Measurements from ENCODE around the gene DCST2.
A peak's percentile ranks its signal among the peaks of the same experiment; 100 is the strongest.

DCST2 gene

DNA sequence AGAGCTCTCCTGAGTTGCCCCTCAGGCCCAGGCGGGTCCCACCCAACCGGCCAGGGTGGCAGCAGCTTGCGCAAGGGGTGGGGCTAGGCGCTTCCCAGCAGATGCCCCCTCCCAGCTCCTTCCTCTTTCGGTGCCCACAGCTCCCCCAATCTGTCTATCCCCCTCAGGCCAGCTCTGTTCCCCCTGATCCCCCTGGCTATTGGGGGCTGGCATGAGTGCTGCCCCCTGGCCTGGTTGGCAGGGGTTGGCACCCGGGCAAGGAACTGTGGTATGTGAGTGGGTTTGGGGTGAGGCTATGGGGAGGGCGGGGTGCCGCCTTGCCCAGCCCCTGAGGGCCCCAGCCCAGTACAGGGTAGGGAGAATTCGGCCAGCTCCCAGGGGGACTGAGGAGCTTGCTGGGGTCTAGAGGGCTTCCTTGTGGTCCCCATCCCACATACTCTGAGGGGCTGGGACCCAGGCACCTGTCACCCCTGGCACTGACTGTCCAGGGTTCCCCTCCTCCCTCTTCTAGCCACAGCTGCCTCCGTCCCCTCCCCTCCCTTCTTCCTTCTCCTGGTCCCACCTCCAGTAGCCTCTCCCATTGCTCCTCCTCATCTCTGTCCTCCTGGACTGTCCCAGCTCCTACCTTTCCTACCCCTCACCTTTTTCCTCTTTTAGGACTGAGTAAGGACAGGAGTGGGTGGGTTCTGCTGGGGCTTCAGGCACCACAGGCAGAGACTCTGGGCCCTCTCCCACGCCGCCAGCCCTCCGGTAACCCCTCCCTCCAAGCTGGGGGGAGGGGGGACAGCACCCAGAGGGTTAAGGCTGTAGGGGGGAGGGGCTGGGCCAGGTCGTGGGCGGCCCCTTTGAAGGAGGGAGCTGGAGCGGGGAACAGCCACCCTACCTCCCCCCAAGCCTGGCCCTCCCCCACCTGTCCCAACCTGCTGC is 25.3 kb downstream of the DCST2 start:
- DNase-seq = no peak

DNA sequence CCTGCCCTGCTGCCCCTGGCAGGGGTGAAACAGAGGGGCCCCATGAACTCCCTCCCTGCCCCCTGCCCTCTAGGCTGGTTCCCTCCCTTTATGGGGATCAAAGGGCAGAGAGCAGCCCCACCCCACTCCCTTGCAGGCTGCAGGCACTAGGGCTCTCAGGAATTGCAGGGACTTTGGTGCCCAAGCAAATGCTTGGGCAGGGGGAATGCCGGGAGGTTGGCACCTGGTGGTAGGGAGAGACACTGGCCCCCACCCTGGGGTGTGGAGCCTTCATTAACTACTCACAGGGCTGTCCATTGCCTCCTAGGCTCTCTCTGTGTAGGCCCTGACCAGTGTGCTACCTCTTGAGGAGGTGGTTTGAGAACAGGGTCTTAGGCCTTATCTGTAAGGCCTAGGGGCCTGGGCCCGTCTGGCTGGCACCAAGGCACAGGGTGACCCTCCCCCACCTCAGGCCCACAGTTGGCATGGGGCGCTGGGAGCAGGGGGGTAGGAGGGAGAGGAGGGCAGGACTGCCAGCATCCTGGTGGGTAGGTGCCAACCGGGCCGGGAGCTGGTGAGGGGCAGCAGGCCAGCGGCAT is 26.2 kb downstream of the DCST2 start:
- DNase-seq = no peak

DNA sequence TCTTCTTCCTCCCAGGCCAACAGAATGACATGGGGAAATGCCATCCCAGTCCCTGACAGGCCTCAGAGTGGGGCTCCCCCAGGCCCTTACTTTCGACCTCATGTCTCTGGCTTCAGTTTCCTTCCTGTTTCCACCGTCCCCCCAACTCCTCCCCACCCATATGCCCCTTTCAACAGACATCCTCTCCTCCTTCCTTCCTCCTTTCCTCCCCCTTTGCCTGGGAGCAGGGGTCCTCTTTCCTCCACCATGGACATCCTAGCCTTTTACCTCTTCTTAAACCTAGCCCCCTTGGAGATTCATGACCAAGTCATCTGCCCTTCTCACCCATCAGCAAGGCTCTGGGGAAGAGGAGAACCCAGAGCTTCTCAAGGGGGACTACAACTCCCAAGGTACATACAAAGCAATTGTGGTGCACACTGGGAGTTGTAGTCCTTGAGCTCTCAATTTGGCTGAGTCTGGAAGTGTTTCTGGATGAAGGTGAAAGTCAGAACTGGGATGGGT is 26.9 kb downstream of the DCST2 start:
- DNase-seq = no peak

DNA sequence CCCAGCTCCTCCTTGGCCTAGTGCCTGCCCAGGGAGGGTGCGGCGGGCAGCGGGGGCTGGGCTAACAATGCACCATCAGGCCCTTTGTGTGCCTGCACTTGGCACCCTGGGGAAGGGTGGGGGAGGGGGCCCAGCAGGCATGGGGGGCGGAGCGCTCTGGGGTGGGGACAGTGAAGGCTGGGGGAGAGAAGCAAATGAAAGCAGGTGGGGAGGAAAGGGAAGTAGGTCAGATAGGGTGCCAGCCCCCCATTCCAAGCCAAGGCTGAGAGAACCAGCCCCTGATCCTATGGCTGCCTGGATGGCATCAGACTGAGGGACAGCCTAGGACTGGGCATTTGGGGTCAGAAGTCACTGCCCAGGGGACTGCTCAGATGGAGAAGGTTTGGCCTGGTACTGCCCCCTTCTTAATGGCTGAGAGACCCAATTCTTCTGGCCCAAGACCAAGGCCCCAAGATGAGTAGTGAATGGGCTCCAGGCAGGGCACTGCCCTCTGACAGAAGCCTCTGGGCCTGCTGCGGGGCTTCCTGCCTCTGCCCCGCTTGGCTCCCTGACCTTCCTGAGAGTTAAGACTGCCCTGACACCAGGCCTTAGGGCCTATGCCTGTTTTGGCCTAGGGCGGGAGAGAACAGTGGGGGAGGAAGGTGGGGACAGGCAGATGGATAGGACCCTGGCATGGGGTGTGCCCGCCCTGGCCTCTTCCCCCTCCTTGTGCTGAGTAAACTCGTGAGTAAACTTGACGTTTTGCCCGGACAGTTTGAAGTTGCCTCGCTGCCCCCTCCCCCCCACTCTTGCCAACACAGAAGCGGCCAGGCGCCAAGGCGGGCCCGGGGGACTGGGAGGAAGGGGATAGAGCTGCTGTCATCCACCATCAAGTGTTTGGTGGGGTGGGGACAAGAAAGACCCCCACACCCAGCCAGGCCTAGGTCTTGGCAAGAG is 28.2 kb downstream of the DCST2 start:
- no peak for DNase-seq

DNA sequence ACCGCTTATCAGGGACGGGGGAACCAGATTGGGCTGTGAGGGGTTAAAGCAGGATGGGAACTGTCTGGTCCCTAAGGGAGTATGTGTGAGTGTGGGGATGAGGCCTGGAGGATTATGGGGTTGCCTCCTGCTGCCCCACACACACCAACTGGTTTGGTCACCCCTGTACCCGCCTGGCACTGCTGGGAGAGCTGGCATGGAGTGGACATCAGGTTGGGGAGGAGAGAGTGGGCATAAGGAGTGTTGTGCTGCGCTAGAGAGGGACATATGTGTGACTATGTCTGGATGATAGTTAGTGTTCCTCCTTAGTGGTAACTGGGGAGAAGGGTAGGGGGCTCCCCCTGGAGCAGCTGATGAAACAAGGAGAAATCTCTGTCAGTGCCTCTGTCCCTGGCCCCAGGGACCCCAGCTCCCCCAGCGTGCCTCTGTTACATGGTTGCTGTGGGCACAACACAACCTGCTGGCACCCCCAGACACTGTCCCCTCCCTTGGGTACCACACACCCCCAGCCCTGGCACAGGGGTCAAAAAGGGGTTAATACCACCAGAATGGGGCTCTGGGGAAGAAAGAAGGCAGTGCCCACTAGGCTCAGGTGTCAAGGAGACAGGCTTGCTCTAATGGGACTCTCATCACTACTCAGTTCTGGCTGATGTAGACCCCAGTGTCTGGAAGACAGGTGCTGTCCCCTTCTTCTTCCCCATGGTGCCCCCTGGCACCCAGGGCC is 29.1 kb downstream of the DCST2 start:
- no peak for DNase-seq

DNA sequence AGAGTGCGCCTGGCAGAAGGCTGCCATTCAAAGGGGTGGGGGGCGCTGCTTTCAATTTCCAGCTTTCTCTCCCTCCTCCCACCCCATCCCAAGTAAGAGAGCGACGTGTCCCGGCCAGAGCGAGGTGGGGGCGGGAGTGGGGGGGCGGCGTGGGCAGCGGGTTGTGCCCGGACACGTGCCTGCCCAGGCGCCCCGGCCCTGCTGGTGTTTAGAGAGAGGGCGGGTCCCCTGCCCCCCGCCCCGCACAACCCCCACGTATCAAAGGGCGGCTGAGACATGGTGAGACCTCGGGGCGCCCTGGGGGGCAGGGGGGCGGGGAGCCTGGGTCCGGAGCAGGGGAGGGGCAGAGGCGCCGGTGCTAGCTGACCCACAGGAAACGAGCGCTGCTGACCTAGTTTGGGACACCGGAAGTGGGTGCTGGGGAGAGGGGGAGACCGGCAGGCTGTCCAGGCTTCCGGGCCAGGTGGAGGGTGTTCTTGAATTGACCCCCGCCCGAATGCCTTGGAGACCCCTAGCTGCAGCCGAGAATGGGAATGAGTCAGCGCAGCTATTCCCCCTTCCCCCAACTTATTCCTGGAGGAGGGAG is 29.7 kb downstream of the DCST2 start:
- no peak for DNase-seq

DNA sequence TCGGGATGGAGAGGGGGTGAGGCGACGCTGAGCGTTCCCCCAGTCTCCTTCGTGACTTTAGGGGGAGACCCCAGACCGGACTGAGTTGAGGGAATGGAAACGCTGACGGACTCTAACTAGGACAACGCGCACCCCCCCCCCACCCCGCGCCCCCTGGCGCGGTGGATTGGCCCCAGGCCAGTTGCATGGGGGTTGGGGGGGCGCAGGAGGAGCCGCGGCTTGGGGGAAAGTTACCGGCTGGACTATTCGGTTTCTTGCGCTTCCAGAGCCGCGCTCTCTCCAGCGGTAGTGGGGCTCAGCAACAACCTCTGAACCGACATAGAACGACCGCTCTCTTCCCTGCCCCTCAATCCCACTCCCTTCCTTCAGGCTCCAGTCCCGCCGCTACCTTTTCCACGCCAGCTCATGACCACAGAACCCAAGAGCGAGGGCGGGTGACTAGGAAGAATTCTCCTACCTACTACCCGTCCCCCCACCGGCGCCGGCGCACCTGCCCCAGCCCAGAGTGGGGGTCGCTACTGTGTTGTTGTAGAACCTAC is 30.3 kb downstream of the DCST2 start:
- DNase-seq = no peak

DNA sequence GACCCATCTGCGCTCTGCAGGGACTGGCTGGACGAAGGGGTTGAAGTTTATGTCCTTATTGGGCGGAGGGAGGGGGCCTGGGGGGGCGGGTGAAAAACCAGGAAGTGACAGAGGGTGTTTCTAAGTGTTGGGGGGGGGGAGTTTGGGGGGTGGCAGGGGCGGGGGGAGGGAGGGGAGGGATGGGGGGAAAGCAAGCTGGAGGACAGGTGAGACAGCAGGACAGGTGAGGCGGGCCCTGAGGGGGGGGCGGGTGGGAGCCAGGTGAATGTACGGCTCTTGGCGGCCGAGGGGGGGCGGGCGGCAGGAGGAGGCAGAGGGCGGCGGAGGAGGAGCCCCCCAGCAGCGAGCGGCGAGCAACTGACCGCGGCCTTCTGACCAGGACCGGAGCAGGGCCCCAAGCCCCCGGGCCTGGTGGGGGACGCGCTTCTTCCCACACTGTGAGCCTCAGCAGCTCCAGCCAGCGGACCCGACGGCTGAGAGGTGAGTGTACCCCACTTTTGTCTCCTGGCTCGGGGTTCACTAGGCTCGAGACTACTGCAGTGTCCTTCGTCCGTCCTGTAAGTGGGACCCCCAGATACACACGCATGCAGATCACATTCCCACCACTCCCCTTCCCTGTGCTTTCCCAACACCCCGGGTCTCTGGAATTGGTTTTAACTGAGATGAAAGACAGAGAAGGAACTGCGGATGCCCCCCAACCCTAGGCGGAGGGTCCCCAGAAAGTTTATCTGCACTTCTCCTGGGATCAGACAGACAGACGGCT is 30.9 kb downstream of the DCST2 start, which contains the start of gene ZBTB7B:
Gene ZBTB7B, plus strand, starts transcription at position 339 of the 763 bp plus-strand sequence. CDS start 11,859 bp downstream, outside the sequence.
- no peak for DNase-seq

DNA sequence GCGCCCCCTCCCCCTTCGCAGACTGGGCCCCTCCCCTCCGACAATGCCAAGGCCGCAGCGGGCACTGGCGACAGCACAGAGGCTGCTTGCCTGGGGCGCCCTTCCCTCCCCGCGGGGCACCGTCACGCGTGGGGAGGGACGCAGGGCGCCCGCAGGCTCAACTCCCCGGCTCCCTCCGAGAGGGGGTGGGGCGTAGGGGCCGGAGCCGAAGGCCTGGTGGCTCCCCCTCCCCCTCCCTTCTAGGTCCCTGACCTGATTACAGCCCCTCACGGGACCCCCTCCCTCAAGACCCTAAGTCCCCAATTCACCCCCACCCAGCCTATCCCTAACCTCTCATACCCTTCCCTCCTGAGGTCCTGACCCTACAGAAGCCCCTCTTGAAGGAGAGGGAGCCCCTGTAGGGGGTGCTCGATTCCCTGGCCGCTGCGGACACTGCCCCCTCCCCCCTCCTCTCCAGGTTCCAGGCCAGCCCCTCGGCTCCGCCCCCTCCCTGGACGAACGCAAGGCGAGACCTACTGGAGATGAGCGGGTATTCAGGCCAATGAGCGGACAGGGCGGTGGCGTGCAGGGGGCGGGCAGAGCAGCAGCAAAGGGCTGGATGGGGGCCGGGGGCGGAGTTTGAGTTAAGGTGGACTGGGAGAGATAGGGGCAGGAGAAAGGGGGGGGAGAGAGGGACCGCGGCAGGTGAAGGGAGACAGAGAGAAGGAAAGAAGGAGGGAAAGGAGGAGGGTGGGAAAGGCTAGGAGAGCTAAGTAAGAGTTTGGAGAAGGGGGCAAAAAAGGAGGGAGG is 31.7 kb downstream of the DCST2 start:
- peak; percentile 99 for DNase-seq

DNA sequence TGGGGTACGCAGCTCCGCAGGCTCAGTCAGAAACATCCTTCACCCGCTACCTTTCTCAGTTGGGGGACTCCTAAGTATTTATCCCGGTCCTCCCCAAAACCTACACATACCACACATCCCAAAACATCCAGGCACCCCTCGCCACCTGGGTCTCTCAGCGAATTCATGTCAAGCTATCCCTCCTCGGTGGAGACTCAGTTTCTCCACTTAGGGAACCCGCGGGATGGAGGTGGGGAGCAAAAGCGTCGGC is 32.2 kb downstream of the DCST2 start:
- no peak for DNase-seq

DNA sequence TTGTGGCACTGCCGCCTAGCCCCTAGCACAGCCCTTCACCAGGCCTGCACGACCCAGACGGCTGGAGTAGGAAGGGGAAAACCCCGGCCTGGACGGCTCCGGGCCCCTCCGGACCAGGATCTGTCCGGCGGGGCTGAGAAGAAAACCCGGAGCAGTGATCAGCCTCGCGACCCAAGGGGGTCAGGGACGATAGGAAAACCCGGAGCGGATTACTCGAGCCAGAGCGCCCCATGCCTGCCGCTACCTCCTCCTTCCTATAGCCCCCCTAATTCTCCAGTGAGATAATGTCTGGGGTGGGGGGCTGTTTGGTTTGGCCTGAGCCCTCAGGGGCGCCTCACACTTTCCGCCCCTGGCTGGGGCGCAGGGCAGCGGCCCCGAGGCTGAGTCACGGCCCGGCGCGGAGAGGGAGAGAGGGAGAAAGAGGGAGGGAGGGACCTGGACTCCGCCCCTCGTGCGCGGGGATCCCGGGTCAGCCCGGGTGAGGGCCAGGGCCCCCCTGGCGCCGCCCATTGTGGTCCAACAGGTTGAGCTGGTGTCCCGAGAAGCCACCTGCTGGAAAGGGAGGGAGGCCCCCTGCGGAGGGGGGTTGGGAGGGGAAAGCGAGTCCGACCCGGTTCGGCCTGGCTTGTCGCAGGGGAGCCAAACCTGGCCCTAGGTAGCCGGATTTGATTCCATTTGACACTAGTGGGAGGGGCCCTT is 32.7 kb downstream of the DCST2 start:
- DNase-seq = peak; percentile 95

DNA sequence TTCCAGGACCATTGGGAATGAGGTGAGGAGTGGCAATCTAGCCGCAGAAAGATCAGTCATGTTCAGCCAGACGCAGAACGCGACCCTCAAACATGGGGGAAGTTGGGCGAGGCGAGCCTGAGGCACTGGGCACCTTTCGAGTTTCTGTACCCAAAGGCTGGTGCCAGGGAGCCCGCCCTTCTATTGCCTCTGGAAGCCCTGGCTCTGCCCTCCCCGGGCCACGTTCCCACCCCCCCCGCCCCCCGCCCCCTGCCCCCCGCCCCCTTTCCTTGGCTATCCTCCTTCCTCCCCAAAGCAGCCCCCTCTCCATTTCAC is 33.2 kb downstream of the DCST2 start:
- no peak for DNase-seq

DNA sequence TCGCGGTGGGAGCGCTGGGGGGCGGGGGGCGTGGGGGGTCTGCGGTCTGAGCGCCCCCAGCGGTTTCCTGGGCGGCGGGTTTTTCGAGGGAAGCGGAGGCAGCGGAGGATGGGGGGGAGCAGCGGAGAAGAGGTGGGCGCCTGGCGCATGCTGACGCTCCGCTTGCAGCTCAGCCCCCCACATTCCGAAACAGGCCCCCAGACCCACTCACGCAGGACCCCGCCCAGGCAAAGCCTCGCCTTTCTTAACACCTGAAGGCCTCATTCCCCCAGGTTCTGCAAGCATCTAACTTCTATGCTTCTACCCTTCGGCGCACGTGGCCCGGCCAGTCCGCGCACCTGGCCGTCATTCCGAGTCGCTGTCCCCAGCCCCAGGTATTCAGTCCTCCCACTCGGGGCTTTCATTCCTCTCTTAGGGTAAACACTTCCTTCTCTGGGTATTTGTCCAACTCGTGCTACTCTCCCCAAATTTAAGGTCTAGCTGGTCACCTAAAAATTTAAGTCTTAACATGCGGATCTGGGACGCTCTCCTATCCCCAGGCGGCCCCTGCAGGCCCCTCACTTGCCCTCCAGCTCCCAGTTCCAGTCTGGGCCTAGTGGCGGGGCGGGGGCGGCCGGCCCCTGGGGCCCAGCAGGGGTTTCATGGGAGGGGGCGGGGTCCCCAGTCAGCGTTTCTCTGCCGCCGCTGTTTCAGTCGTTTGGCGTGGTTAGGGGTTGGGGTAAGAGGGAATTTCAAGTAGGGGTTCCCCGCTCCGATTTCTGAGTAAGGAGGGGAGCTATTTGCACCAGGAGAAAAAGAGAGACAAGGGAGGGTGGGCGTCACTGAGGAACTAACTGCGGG is 33.8 kb downstream of the DCST2 start:
- DNase-seq = no peak

DNA sequence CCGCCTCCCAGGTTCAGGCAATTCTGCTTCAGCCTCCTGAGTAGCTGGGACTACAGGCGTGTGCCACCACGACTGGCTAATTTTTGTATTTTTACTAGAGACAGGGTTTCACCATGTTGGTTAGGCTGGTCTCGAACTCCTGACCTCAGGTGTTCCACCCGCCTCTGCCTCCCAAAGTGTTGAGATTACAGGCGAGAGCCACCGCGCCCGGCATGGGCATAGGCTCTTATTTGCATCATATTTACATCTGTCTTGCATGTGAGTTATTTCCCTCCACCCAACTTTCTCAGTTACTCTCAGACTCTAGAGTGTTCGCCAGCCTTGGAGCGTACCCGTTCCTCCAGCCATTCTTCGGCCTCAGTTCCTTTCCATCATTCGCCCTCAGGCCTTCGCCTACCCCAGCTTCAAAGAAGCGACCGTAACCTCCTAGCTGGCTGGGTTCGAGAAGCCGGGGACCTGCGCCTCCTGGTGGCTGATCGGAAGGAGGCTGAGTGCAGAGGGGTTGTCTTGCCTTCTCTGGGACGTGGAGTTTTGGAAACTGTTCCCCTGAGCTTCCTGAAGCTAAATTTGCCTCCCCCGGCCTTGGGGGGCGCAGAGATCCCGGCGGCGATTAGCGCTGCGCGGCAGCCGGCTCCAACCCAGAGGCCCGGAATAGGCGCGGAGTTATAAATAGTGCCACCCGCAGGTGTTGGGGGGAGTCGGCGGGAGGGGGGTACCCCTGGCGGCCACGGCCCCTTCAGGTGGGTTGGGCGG is 34.6 kb downstream of the DCST2 start:
- DNase-seq = no peak

DNA sequence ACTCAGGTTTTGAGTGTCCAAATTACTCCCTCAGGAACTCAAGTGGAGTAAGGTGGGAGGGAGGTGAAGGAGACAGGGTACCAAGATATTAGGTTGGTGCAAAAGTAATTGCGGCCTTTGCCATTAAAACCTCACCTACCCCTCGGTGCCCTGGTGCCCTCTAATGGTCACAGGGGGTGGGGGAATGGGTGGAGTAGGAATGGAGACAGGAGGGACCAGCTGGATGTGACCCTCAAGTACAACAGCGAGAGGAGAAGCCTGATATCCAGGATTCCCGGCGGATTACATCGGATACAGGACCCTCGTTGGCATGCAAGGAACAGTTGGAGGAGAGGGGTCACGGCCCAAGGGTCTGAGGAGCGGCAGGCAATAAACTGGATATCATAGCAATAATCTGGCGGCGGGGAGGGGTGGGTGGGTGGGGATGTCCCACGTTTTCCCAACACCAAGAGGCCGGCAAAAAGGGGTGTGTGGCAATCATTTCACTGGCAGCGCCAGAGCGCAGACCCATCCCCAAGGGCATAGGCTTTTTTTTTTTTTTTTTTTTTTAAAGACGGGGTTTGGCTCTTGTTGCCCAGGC is 35.3 kb downstream of the DCST2 start:
- no peak for DNase-seq

DNA sequence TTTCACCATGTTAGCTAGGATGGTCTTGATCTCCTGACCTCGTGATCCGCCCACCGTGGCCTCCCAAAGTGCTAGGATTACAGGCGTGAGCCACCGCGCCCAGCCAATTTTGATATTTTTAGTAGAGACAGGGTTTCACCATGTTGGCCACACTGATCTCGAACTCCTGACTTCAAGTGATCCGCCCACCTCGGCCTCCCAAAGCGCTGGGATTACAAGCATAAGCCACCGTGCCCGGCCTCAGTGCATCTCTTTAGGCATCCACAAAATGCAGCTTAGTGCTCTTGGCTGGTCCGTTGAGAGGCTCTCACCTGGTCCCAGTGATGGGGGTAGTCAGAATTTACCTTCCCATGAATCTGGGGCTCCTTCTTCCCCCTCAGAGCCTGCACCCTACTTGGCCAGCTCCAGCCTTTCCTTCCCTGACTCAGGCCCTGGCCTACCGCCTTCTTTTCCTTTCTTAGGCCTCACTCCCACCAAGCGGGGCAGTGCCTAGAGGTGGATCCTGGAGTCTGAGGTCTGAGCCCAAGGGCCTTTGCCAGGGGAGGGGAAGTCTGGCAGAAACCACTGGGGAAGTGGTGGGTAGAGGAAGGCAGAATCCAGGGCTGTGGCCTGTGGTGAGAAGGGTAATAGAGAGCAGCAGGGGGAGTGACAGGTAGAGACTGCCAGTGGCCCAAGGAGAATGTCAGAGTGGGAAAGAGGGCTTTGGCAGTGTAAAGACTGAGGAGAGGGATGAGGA is 36.4 kb downstream of the DCST2 start:
- no peak for DNase-seq

All from NCI-H510A (cell line).